B cell (primary cell): ENCODE measurements around the gene SLC35E1.

Source experiments
- CTCF ChIP-seq: fragments of 200-600 bp; IDR thresholded peaks from one replicate; pipeline ENCODE4 v1.8.0; 2022; ENCODE audit warnings: antibody characterized with exemption, mild to moderate bottlenecking
- EZH2 ChIP-seq: IDR thresholded peaks from 2 replicates; pipeline ENCODE4 v1.6.1; 2012; ENCODE audit warnings: borderline replicate concordance, low read depth, mild to moderate bottlenecking, moderate library complexity, low read length; ENCODE audit not compliant: insufficient read depth, poor library complexity, severe bottlenecking

- TF ChIP-seq CTCF, result no peak
- TF ChIP-seq EZH2, result no peak
Observed at GRCh38 chr19:16573296-16573695, 1.1 kb upstream of the SLC35E1 start.
